HUES6 (cell line): ENCODE results near the gene ZNF500.

Source experiments
- H3K27ac ChIP-seq: 2 replicates; pipeline ENCODE4 v1.7.0; 2013; ENCODE audit warnings: low read depth, mild to moderate bottlenecking, low read length, inconsistent platforms
- H3K27me3 ChIP-seq: 2 replicates; pipeline ENCODE4 v1.6.1; 2013; ENCODE audit warnings: low read length; ENCODE audit not compliant: control insufficient read depth, insufficient read depth
- H3K36me3 ChIP-seq: 2 replicates; pipeline ENCODE4 v1.6.1; 2013; ENCODE audit warnings: low read length; ENCODE audit not compliant: control insufficient read depth, insufficient read depth
- H3K4me1 ChIP-seq: 2 replicates; pipeline ENCODE4 v1.6.1; 2013; ENCODE audit warnings: low read length; ENCODE audit not compliant: control insufficient read depth, insufficient read depth
- H3K4me3 ChIP-seq: 2 replicates; pipeline ENCODE4 v1.5.1; 2013; ENCODE audit warnings: low read depth, low read length
- H3K9ac ChIP-seq: one replicate; pipeline ENCODE4 v1.6.1; 2013; ENCODE audit warnings: mild to moderate bottlenecking, low read length
- H3K9me3 ChIP-seq: 2 replicates; pipeline ENCODE4 v1.6.1; 2013; ENCODE audit warnings: low read depth, low read length; ENCODE audit not compliant: control insufficient read depth, insufficient read depth

The ZNF500 gene

DNA sequence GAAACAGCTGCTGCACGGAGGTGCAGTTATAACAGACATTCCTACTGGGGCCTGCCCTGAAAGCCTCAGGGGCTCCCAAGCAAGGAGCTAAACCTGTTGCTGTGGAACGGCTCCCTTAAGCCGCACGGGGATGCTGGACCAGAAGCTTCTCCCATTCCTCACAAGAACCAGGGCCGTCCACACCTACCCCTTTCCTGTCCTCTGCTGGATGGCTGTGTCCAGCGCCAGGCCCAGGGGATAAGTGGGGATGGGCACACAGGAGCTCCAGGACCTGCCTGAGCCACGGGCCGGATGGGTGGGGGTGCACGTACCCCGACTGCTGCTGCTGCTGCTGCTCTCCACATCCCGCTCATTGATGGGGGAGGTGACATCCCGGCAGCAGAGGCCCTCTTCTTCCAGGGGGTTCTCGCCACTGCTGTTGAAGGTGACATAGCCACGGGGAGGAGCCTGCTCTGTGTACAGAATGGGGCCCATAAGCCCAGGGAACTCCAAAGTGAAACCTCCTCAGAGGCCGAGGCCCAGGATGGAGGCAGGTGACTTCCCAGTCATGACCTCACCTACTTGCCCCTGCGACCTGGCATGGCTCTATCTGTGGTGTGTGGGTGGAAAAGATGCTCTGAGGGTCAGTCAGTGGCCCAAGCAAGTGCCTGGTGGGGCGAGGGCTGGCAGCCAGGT is 65.0 kb downstream of the ZNF500 start:
- H3K36me3 ChIP-seq: peaks cover 88% of the 10 kb centered on the region
- H3K27me3 ChIP-seq: no peaks in the 10 kb centered on the region
- H3K27ac ChIP-seq: no peak overlapping the region
- no peaks in the 10 kb centered on the region for H3K4me1 ChIP-seq
- H3K9me3 ChIP-seq: no peaks in the 10 kb centered on the region
- H3K9ac ChIP-seq: no peak overlapping the region
- H3K4me3 ChIP-seq: no peak overlapping the region

DNA sequence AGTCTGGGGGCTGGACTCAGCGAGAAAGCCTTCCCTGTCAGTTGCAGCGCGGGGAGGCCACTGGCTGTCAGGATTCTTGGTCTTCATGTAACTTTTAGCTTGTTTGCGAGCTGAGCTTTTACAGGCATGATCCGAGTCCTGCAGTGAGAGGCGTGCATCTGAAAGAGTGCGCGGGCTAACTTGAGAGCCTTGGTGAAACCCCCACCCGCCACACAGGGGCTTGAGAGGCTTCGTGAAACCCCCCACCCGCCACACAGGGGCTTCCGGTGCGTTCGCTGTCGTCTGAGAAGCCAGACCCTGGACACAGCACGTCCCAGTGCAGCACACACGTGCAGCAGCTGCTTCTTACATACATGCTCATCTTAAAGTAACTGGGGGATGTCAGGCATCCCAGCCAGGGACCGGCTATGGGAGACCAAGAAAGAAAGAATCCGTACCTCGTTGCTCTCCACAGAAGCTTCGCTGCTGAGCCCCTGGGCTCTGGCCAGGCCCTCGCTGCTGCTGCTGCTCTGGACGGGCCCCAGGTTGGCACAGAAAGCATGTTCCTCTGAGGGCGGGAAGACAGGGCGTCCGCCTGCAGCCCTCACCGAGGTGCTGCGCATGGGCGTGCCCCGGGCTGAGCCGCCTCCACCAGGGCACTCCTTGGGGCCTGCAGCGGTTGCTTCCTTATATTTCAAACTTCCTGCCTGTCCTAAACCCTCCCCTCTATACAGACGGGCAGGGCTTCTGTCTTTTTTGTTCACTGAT is 65.8 kb downstream of the ZNF500 start:
- H3K9ac ChIP-seq: no peak overlapping the region
- no peaks in the 10 kb centered on the region for H3K4me1 ChIP-seq
- H3K36me3 ChIP-seq: peaks cover 88% of the 10 kb centered on the region
- H3K9me3 ChIP-seq: no peaks in the 10 kb centered on the region
- H3K27me3 ChIP-seq: no peaks in the 10 kb centered on the region
- no peak overlapping the region for H3K27ac ChIP-seq
- H3K4me3 ChIP-seq: no peak overlapping the region

DNA sequence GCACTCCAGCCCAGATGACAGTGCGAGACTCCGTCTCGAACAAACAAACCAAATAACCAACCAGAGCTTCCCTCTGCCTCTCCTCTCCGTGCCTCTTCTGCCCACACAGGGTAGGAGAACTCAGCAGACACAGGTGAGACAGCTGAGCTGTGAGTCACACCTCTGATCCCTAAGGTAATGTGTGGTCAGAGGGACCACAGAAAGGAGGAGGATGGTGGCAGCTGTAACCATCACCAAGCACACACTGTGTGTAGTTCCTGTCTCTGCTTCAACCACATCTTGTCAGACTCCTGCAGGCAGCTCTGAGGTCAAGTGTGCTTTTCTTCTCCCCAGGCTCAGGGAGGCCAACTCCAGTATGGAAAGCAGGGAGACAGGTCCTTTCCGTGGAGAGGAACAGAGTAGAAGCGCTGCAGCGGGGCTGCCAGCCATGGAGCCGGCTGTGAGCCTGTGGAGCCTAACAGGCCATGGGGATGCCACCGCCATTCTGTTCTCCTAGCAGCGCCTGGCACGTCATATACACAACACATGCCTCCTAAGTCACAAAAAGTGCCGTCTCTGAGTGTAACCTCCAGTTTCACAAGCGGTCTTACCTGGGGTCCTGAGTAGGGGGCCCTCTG is 66.5 kb downstream of the ZNF500 start:
- Histone ChIP-seq H3K36me3 (peaks cover 93% of the 10 kb centered on the region), H3K9me3 (no peaks in the 10 kb centered on the region), H3K27ac (no peak overlapping the region), H3K9ac (no peak overlapping the region), H3K4me1 (no peaks in the 10 kb centered on the region), H3K4me3 (no peak overlapping the region), H3K27me3 (no peaks in the 10 kb centered on the region)

- peaks cover 86% of the 10 kb centered on the region for H3K36me3 ChIP-seq
- no peak overlapping the region for H3K4me3 ChIP-seq
- no peak overlapping the region for H3K27ac ChIP-seq
- no peaks in the 10 kb centered on the region for H3K27me3 ChIP-seq
- H3K9ac ChIP-seq: no peak overlapping the region
- no peaks in the 10 kb centered on the region for H3K9me3 ChIP-seq
- H3K4me1 ChIP-seq: no peaks in the 10 kb centered on the region
Observed at GRCh38 chr16:4699046-4699556, 67.9 kb downstream of the ZNF500 start.

- Histone ChIP-seq H3K36me3 (peaks cover 80% of the 10 kb centered on the region), H3K9ac (no peak overlapping the region), H3K9me3 (no peaks in the 10 kb centered on the region), H3K4me1 (no peaks in the 10 kb centered on the region), H3K4me3 (no peak overlapping the region), H3K27ac (no peak overlapping the region), H3K27me3 (no peaks in the 10 kb centered on the region)
Observed at GRCh38 chr16:4698321-4699045, 68.5 kb downstream of the ZNF500 start.
